PC-9 (cell line): Measurements from ENCODE around the gene CEP112. TPM values are rescaled to one million over a fixed set of nuclear protein-coding genes. Genes with fewer than 3 reads are reported as not detected.

Source experiments
- BruUV-seq: library from RNA; stranded (reverse); fragments of 400-500 nt; replicated peaks from 2 replicates; lab custom pipeline; 2021; lab: Mats Ljungman, UMichigan
- CTCF ChIA-PET: fragments of 300-600 bp; sonication (Branson Sonifier 250); formaldehyde crosslinking; loops from one replicate; lab custom pipeline; 2022; ENCODE audit warnings: antibody characterized with exemption; lab: Charles Lee
- POLR2A ChIA-PET: fragments of 300-600 bp; sonication (Branson Sonifier 250); formaldehyde crosslinking; loops from one replicate; lab custom pipeline; 2022; ENCODE audit warnings: antibody characterized with exemption; ENCODE audit not compliant: unreplicated experiment; lab: Charles Lee
- DNase-seq, 2 experiments: peaks; one replicate each; pipeline versions ENCODE4 v3.0.0 to v3.0.0-alpha.2; 2015 to 2022; ENCODE audit warnings: mixed read lengths in 1 of 2
- H2AFZ ChIP-seq: fragments of 200-600 bp; sonication (generic); 2 replicates; pipeline ENCODE4 v1.8.1; 2017; ENCODE audit warnings: antibody characterized with exemption
- H3F3A ChIP-seq: fragments of 200-600 bp; sonication (generic); 2 replicates; pipeline ENCODE4 v1.8.1; 2017; ENCODE audit warnings: antibody characterized with exemption, mild to moderate bottlenecking, low read depth; ENCODE audit not compliant: insufficient read depth
- H3K27ac ChIP-seq: fragments of 200-600 bp; sonication (generic); 2 replicates; pipeline ENCODE4 v1.6.1; 2016; ENCODE audit warnings: mixed run types
- H3K27me3 ChIP-seq: fragments of 200-600 bp; sonication (generic); 2 replicates; pipeline ENCODE4 v1.6.1; 2016; ENCODE audit warnings: low read depth, mixed run types; ENCODE audit not compliant: insufficient read depth
- H3K36me3 ChIP-seq: fragments of 200-600 bp; sonication (generic); 2 replicates; pipeline ENCODE4 v1.6.1; 2016; ENCODE audit warnings: low read depth, mixed run types
- H3K4me1 ChIP-seq: fragments of 200-600 bp; sonication (generic); replicated peaks from 2 replicates; pipeline ENCODE4 v1.6.1; 2016; ENCODE audit warnings: mixed run types; ENCODE audit not compliant: insufficient read depth
- H3K4me2 ChIP-seq: fragments of 200-600 bp; sonication (generic); 2 replicates; pipeline ENCODE4 v1.6.1; 2017; ENCODE audit warnings: mixed run types
- H3K4me3 ChIP-seq: fragments of 200-600 bp; sonication (generic); 2 replicates; pipeline ENCODE4 v1.6.1; 2016; ENCODE audit warnings: mixed run types
- H3K79me2 ChIP-seq: fragments of 200-600 bp; sonication (generic); 2 replicates; pipeline ENCODE4 v1.6.1; 2017; ENCODE audit warnings: low read depth, mixed run types
- H3K9me2 ChIP-seq: fragments of 200-600 bp; sonication (generic); 2 replicates; pipeline ENCODE4 v1.8.1; 2017; ENCODE audit warnings: mild to moderate bottlenecking; ENCODE audit not compliant: insufficient read depth
- H3K9me3 ChIP-seq: fragments of 200-600 bp; sonication (generic); 2 replicates; pipeline ENCODE4 v1.8.1; 2016; ENCODE audit warnings: low read depth; ENCODE audit not compliant: insufficient read depth
- H4K20me1 ChIP-seq: fragments of 200-600 bp; sonication (generic); 2 replicates; pipeline ENCODE4 v1.8.1; 2017; ENCODE audit not compliant: insufficient read depth
- EZH2 ChIP-seq: fragments of 200-600 bp; sonication (generic); IDR thresholded peaks from 2 replicates; pipeline ENCODE4 v1.8.0; 2017; ENCODE audit warnings: antibody characterized with exemption, low read depth
- intact Hi-C: fragments of 100-400 bp; cut with micrococcal nuclease; formaldehyde crosslinking; loops from one replicate; pipeline ENCODE4 v1.10.0; 2022; ENCODE audit not compliant: unreplicated experiment
- total RNA-seq: library from RNA; stranded (reverse); gene quantifications from 2 replicates; pipeline ENCODE4 v1.2.3, GENCODE V29; 2021
- TF ChIP-seq, protein P1 (sequence below): fragments of 200-600 bp; sonication (generic); conservative IDR thresholded peaks from 2 replicates; pipeline ENCODE4 v1.6.1; 2017; ENCODE audit warnings: mixed run types, antibody characterized with exemption, mild to moderate bottlenecking, moderate library complexity

Gene CEP112
- total RNA-seq, 1 experiment from 2014 or later, result 4.3 TPM

DNA sequence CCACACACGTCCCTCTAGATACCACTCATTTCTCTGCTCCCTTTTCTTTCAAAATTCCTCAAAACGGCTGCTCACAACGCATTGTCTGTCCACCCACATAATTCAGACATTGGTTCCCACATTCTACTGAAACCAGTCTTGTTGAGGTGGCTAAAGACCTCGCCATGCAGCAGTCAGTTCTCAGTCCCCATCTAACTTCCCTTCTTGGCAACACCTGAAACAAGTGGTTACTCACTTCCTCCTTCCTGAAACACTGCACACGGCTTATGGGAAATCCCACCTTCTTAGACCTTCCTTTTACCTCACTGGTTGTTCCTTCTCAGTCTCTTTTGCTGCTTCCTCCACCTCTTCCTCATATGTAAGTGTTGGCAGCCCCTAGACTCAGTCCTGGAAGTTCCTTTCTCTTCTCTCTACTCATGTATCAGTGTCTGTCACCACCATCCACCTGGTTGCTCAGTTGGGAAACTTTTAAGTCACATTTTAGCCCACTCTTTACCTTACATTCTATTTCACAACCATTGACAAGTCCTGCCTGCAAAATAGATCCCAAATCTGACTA, 277.1 kb downstream of the CEP112 start:
- TF ChIP-seq, protein P1, sequence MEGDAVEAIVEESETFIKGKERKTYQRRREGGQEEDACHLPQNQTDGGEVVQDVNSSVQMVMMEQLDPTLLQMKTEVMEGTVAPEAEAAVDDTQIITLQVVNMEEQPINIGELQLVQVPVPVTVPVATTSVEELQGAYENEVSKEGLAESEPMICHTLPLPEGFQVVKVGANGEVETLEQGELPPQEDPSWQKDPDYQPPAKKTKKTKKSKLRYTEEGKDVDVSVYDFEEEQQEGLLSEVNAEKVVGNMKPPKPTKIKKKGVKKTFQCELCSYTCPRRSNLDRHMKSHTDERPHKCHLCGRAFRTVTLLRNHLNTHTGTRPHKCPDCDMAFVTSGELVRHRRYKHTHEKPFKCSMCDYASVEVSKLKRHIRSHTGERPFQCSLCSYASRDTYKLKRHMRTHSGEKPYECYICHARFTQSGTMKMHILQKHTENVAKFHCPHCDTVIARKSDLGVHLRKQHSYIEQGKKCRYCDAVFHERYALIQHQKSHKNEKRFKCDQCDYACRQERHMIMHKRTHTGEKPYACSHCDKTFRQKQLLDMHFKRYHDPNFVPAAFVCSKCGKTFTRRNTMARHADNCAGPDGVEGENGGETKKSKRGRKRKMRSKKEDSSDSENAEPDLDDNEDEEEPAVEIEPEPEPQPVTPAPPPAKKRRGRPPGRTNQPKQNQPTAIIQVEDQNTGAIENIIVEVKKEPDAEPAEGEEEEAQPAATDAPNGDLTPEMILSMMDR, result no peak
- TF ChIP-seq EZH2, result no peak
- ChIA-PET CTCF (no interaction called here), POLR2A (no interaction called here)
- Histone ChIP-seq H3K4me3 (no peak overlapping the region), H3K4me1 (no peaks in the 10 kb centered on the region), H3K36me3 (no peaks in the 10 kb centered on the region), H4K20me1 (no peaks in the 10 kb centered on the region), H3K27me3 (no peaks in the 10 kb centered on the region), H3K27ac (no peak overlapping the region), H3K4me2 (no peak overlapping the region), H2AFZ (no peak overlapping the region; the same call in 1 of the 2 replicates), H3K79me2 (no peaks in the 10 kb centered on the region), H3F3A (no peaks in the 10 kb centered on the region), H3K9me2 (no peaks in the 10 kb centered on the region), H3K9me3 (no peaks in the 10 kb centered on the region)
- intact Hi-C loops, result no loop called here
- DNase-seq, result no peak
- BruUV-seq, result no TSS peak

DNA sequence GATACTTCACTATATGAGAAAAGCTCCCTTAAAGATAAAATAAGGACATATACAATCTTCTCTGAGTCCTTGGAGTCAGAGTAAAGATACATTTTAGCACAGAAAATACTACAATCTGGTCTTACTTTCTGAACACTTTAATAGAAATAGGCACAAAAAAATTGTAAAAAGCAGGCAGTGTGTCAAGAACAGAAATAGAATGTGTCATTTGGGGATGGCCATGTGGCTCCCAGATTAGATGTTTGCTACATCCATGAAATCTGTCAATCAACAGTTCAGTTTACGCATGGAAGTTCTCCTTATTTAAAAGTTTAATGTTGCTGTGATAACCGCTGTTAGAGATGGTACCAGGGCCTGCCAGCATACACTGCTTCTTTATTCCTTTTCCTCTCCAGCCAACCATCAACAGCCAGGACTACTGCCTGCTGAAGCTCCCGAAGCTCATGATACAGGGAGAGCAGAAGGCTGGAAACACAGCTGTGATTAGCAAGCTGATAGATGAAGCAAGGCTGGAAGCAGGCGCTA, 278.5 kb downstream of the CEP112 start:
- Histone ChIP-seq H3K9me3 (no peaks in the 10 kb centered on the region), H3K4me1 (no peaks in the 10 kb centered on the region), H3F3A (no peaks in the 10 kb centered on the region), H3K36me3 (no peaks in the 10 kb centered on the region), H3K4me2 (no peak overlapping the region), H3K4me3 (no peak overlapping the region), H4K20me1 (no peaks in the 10 kb centered on the region), H2AFZ (no peak overlapping the region), H3K9me2 (no peaks in the 10 kb centered on the region), H3K27me3 (no peaks in the 10 kb centered on the region), H3K27ac (no peak overlapping the region), H3K79me2 (no peaks in the 10 kb centered on the region)
- intact Hi-C loops, result no loop called here
- ChIA-PET POLR2A (no interaction called here), CTCF (no interaction called here)
- no peak for TF ChIP-seq EZH2
- TF ChIP-seq, protein P1, result no peak
- DNase-seq, result no peak
- no TSS peak for BruUV-seq

DNA sequence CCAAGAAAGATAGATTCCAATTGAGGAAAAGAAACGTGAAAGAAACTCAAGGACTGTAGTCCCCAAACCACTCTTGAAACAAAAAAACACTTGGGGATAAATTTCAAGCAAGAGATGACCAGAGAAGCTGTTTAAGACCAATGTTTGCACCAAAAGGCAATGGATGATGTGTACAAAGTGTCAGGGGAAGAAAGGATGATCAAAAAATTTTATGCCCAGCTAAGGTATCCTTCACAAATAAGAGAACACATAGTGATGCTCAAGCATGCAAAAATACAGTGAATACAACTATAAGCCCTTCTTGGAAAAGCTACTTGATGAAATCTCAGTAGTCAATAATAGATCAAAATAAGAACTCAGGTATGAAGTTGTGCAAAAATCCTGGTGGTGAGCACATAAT, 281.1 kb downstream of the CEP112 start:
- Histone ChIP-seq H3K36me3 (no peaks in the 10 kb centered on the region), H3K9me2 (no peaks in the 10 kb centered on the region), H3K79me2 (no peaks in the 10 kb centered on the region), H3K4me2 (no peak overlapping the region), H3K4me1 (no peaks in the 10 kb centered on the region), H3F3A (no peaks in the 10 kb centered on the region), H2AFZ (no peak overlapping the region), H3K27me3 (no peaks in the 10 kb centered on the region), H3K4me3 (no peak overlapping the region), H3K9me3 (no peaks in the 10 kb centered on the region), H3K27ac (no peak overlapping the region), H4K20me1 (no peaks in the 10 kb centered on the region)
- POLR2A ChIA-PET, result no interaction called here
- DNase-seq, result no peak
- intact Hi-C loops, result no loop called here
- no TSS peak for BruUV-seq
- CTCF ChIA-PET, result no interaction called here
- TF ChIP-seq, protein P1, result no peak
- TF ChIP-seq EZH2, result no peak
